Transverse colon (tissue), 3 donors: ENCODE results near the gene HOXA2.

ENCODE experiments used
- CTCF ChIP-seq, 5 experiments: fragments of 200-600 bp in 3 of 5; fragments of 450-650 bp in 2 of 5; sonication (generic) in 3 of 5; IDR thresholded peaks; 1 replicate in 2 of 5; 2 replicates in 3 of 5; pipeline ENCODE4 v1.5.1; 2016 to 2017; ENCODE audit warnings: antibody characterized with exemption in 5 of 5, inconsistent platforms in 3 of 5, mild to moderate bottlenecking in 2 of 5, moderate library complexity in 1 of 5
- POLR2A ChIP-seq: fragments of 450-650 bp; IDR thresholded peaks from one replicate; pipeline ENCODE4 v1.6.1; 2016; ENCODE audit warnings: antibody characterized with exemption, mild to moderate bottlenecking, moderate library complexity

DNA sequence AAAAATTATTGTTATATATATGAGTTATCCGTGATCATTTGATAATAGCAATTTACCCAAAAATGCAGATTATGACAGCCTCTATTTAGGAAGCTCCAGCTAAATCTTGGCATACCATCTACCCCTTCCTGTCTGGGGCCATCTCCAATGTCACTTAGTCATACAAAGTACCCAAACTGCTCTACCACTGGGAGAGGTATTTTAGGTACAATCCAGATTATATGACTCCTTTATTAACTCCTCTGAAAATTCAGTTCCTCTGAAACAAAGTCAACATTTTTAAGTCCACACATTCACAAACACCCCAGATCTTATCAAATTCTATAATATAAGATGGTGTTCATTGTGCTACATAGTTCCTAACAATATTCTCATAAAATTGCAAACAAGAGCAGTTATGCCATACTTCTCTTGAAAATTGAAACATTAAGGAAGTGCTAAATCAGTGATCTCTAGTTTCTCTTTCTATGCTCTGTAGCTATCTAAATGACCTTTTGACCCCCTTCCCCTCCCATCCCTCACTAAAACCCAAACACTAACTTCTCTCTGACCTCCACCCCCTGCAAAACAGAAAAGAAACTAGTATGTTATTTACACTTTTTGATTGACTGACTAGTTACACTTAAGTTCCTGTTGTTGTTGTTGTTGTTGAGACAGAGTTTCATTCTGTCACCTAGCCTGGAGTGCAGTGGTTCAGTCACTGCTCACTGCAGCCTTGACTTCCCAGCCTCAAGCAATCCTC is 23.1 kb downstream of the HOXA2 start:
- TF ChIP-seq CTCF (IDR thresholded peaks at IDR 0.05): no peak
- no peak for TF ChIP-seq POLR2A
